ENCODE results near the gene POC1B.

POC1B gene

DNA sequence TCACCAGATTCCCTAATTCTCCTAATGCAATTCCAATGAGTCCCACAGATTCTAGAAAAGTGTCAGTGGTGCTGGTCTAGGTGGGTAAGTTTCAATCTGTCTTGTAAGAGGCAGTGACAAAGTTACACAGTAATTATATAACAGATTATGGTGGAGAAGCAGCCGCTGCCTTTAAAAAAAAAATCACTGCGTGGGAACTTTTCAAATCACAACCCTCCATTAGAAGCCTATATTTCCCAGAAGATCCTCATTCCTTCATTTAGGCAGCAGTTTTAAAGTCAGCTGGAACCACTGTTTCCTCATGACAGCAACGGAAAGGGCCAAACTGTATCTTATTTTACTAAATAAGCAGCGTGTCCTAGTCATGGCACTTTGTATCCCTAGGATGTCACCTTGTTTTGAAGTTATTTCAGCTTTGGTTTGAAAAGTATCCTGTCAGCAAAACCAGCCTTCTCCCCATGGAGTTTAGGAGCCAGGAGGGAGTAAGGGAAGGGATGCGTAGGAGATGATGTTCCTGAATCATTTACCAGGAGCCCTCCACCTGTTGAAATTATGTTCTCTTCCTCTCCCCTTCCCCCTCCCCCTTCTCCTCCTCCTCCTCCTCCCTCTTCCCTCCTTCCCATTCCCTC, 145.9 kb downstream of the POC1B start:
- DNase-seq = no peak

DNA sequence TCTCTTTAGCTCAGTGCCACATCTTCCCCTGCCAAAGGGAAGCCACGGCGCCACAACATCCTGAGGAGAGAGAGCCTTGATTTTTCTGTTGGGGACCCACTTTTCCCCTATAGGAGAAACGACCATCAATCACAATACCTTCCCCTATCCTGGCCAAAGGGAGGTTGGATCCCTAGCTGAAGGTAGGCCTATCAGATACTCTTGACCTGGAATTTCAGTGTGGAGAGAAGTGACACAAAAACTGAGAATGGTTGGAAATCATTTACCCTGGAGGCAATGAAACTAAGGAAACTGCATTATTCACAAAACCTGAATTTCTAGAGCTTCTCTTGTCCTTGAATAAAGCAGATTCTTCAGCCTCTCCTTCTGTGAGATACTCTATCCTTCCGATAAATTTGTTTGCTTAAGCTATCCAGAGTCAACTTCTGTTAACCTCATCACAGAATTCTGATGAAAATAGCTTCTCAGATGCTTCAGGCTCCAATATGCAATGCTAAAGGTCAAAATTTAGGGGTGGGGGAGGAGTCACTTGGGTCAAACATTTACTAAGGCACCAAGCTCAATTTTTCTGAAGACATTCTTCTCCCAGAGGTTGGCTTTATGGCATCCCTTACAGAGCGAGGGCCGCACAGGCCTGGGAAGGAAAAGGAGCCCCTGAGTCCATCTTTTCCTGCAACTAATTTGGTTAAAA, 146.6 kb downstream of the POC1B start:
- DNase-seq = no peak

DNA sequence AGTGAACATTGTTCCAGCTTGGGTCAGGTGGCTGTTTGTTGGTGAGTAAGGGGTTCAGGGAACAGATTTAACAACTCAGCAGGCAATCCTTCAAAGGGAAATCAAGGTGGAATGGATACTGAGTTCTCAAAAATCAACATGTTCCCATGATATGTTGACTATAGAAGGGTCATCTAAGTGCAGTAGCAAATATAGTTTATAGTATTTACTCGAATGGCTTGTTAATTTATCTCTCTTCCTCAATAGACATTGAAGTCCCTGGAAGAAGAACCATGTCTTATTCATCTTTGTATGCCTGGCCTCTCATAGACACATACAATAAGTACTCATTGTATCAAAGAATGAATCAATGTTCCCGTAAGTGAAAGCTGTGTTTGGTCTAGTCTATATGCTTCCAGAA, 149.0 kb downstream of the POC1B start:
- no peak for DNase-seq

DNA sequence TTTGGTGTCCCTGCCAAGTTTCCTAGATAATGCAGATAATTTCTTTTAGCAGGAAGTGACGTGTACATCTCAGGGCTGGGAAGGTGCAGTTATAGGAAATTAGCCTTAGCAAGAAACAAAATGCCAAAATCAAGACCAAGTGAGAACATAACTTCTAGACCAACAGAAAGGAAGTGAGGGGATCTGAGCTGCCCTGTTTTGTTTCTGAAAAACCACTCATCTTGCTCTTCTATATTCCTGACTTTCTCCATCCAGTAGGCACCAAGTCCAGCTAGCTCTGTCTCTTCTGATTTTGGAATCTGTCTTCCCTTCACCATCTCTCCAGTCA, 149.7 kb downstream of the POC1B start:
- no peak for DNase-seq

DNA sequence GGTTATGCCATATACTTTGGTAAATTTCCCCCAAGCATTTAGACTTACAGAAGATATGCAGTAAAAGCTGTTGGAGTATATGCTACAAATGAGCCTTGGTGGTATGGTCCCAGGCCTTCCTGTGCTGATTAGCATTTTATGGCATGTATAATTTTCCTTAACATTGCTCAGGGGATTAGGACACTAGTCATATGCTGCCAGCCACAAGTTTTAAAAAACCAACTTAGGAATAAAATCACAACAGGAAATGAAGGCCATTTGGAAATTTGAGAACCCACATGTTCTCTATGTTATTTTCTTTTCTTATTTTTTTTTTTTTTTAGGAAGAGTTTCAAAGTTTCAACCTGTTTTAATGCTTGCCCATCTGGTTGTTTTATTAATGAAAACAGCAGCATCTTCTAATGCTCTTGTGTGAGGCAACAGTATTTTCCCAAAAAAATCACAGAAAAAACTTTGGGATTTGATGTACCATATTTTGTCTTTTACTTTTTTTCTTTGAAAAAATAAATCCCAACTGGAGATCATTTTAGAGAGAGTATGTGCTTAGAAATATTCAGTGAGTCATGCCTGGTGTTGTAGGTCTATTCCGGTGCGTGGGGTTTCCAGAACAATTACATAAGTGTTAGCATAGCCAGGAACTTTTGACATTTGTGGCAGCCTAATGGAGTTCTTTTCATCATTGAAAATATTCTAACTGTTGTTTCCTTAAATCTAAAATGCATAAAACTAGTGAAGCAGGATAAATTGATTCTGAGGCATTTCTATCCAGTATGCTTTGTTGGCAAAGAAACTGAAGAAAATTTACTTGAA, 151.9 kb downstream of the POC1B start:
- no peak for DNase-seq

DNA sequence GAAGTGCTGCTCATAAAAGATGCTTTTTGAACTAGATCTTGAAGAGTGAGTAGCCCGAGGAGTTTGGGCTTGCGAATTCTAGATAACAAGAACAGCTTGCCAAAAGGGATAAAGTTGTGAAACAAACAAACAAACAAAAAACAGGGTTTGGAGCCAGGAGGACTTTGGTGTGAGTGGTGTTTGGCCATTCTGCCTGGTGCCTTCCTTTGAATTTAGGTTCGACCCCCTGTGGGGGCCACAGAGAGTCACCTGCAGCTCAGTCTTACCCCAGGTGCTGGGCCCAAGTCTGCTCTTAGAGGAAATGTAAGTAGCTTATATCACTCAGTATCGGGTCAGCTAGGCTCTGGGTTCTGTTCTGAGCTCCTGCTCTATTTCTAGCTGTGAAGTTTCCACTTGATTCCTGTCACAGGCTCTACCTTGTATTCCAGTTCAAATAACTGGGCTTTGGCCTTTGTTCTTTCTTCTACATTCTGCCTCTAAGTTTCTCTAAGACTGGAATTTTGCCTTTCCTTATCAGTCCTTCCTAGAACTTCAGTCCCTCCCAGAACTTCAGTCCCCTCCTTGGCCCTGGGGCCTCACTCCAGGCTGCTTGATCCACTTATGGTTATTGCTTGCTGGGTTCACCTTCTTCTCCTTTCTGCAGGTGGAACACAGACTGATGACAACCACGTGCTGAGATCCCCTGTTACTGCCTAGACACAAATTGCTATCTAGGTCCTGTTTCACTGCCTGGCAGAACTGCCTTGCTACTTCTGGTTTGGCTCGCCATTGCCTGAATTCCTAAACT, 153.1 kb downstream of the POC1B start:
- DNase-seq = no peak

DNA sequence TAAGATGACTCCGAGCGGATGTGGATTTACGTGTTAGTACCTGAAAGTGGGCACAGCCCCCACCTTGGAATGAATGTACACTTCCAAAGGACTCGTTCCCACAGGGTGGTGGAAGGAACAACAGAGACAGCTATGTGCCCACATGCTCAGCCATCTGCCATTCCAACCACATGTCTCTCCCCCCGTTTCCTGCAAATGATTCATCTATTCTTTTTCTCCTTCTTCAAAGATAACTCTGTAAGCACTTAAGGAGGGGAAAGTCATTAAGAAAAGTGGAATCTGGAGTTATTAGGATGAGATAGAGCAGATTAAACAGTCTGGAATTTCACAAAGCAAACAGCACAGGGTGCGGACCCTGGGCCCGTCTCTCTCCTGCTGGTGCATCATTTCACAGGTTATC, 155.0 kb downstream of the POC1B start:
- DNase-seq = no peak

DNA sequence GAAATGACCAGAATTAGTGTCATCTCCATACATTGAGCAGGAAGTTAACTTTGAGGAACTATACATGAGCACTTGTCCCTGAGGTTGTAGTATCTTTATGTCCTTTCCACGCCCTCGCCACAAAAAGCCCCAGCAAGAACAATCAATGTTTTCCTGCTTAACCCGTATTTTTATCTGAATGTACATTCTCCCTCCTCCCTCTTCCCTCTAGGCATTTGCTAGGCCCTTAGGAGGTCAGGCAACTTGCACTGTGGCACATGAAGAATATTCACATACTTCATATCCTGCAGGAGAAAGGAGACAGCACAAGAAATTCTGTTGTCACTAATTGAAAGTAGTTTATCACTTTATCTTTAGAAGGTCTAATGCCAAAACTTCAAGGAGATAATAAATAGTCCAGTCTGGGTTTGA, 155.4 kb downstream of the POC1B start:
- no peak for DNase-seq

Measured in NCI-H1930 (cell line).